ENCODE measurements around the gene MAL.
"Not testable (repeated sequence)": the region's sequence is repeated elsewhere in the genome, so short reads cannot be mapped to it uniquely, and the experiment has no call there.

Gene MAL

DNA sequence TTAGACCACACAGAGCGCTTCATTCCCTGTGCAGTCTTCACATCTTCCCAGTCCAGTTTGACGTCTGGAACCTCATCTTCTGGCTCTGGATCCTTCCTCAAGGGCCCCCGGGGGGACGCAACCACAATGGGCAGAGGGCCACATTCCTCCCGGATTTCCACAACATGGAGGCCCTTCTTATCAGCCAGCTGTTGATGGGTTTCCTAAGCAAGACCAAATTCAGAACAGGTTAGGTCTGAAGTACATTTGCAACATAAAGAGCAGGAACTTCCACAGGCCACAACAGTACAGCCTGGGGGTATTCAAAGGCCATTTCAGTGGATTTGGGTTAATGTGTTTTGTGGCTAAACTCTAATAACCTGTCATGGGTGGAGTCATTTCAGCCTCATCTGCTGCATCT lies 61.9 kb downstream of the MAL start:
- no peak for DNase-seq (ENCODE audit: low read depth in 1 of 2, low spot score in 1 of 2)

DNA sequence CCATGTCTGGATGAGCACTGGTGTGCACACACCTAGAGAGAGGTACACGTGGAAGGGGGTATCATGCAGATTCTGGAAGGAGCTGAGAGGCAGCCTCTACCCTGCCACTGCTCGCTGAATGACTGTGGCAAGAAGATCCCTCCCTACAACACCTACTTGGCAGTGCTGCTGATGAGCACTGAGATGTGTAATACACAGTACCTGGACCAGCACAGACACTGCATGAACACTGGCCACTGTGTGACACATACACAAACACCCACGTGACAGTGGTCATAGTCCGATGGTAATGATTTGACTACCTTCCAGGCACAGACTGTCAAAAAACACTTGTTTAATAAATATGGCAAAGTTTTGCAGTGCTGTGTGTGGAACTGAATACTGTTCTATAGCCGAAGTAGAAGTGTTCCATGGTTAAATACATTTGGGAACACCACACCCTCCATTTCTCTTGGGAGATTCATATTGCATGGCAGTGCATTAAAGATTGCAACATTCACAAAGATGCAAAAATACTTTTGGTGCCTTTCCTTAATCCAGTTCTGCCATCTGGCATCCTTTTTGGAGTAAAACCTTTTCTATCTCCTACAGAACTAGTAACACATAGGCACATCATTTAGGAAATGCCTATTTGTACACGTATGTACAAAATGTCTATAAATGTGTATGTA lies 66.5 kb downstream of the MAL start:
- no peak for DNase-seq (ENCODE audit: low read depth in 1 of 2, low spot score in 1 of 2)

DNA sequence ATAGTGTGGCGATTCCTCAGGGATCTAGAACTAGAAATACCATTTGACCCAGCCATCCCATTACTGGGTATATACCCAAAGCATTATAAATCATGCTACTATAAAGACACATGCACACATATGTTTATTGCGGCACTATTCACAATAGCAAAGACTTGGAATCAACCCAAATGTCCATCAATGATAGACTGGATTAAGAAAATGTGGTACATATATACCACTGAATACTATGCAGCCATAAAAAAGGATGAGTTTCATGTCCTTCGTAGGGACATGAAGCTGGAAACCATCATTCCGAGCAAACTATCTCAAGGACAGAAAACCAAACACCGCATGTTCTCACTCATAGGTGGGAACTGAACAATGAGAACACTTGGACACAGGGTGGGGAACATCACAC lies 72.8 kb downstream of the MAL start:
- DNase-seq (ENCODE audit: low read depth in 1 of 2, low spot score in 1 of 2), result not testable (repeated sequence)

DNA sequence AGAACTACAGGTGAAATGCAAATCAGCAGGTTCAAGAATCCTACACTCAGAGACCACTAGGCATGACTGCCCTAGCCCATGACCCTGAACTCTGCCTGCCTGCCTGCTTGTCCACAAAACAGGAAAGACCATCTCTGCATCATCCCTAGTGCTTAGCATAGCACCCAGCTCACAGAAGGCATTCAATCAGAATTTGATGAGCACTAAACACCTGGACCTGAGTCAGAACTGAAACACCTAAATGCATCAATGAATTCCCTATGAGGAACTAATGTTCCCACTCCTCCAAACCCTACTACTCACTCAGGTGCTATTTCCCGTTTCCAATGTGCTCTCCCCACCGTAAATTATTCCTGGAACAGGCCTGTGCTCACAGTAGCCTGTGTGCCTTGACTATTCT lies 74.4 kb downstream of the MAL start:
- DNase-seq (ENCODE audit: low read depth in 1 of 2, low spot score in 1 of 2), result no peak
